COR-L47 (cell line): Measurements from ENCODE around the gene ACOT4.
"Not testable (repeated sequence)": the region's sequence is repeated elsewhere in the genome, so short reads cannot be mapped to it uniquely, and the experiment has no call there.

Source experiments
- DNase-seq: peaks from one replicate; lab custom pipeline; 2025; lab: John Stamatoyannopoulos, UW

The ACOT4 gene, protein sequence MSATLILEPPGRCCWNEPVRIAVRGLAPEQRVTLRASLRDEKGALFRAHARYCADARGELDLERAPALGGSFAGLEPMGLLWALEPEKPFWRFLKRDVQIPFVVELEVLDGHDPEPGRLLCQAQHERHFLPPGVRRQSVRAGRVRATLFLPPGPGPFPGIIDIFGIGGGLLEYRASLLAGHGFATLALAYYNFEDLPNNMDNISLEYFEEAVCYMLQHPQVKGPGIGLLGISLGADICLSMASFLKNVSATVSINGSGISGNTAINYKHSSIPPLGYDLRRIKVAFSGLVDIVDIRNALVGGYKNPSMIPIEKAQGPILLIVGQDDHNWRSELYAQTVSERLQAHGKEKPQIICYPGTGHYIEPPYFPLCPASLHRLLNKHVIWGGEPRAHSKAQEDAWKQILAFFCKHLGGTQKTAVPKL

DNA sequence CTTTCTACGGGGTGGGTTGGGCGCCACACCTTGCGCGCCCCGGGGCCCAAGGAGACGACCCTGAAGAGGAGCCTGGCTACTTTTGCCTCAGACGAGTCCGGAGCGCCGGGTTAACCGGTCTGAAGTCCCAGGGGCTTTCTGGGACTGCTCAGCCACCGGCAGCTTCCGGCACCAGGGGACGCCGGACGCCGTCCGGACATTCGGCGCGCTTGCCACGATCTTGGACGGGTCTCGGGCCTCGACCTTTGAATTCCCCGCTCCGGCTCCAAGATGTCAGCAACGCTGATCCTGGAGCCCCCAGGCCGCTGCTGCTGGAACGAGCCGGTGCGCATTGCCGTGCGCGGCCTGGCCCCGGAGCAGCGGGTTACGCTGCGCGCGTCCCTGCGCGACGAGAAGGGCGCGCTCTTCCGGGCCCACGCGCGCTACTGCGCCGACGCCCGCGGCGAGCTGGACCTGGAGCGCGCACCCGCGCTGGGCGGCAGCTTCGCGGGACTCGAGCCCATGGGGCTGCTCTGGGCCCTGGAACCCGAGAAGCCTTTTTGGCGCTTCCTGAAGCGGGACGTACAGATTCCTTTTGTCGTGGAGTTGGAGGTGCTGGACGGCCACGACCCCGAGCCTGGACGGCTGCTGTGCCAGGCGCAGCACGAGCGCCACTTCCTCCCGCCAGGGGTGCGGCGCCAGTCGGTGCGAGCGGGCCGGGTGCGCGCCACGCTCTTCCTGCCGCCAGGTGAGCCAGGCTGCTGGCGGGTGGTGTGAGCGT, at the start of gene ACOT4:
TSS of gene ACOT4 (plus strand) at position 184 of the 760 bp plus-strand sequence. CDS start at position 271, 87 bp downstream.
- DNase-seq: peak; percentile 61

DNA sequence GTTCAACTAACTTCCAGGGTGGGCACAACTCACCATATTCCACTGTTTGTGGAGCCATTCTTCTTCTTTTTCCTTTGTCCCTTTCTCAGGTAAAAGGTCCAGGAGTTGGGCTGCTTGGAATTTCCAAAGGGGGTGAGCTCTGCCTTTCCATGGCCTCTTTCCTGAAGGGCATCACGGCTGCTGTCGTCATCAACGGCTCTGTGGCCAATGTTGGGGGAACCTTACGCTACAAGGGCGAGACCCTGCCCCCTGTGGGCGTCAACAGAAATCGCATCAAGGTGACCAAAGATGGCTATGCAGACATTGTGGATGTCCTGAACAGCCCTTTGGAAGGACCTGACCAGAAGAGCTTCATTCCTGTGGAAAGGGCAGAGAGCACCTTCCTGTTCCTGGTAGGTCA, 48.7 kb upstream of the ACOT4 start:
- not testable (repeated sequence) for DNase-seq

DNA sequence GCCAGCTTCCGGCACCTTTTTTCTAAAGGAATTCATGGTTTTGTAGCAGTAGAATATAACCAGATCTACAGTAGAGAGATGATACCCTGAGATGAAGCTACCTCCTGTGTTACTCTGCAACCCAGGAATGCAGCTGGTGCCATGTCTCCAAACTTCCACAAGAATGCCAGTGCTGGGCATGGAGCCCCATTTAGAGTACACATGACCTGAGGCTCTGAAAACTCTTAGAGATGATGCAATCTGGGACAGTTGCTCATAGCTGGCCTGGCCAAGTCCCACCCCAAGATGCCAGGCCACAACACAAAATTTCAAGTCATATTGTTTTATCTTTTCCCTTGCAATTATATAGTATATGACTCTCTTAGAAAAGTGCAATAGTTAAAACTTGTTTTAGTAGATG, 46.3 kb upstream of the ACOT4 start:
- DNase-seq: not testable (repeated sequence)

GRCh38 chr14:73549097-73549496, 42.6 kb upstream of the ACOT4 start:
- not testable (repeated sequence) for DNase-seq

- not testable (repeated sequence) for DNase-seq
Measured at GRCh38 chr14:73549889-73550524, 41.7 kb upstream of the ACOT4 start.

DNA sequence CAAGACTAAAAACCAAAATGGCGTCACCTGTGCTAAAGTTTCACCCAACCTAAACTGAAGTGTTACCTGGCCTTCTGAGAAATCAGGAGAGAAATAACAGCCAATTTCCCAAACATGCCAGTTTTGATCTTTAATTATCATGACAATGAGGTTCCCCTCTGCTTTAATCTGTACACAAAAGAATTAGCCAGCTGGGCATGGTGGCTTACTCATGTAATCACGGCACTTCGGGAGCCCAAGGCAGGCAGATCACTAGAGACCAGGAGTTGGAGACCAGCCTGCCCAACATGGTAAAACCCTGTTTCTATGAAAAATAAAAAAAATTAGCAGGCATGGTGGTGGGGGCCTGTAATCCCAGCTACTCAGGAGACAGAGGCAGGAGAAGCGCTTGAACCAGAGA, 37.8 kb upstream of the ACOT4 start:
- no peak for DNase-seq

- DNase-seq: not testable (repeated sequence)
Measured at GRCh38 chr14:73557201-73557600, 34.5 kb upstream of the ACOT4 start.

- not testable (repeated sequence) for DNase-seq
Measured at GRCh38 chr14:73558238-73558637, 33.4 kb upstream of the ACOT4 start.

DNA sequence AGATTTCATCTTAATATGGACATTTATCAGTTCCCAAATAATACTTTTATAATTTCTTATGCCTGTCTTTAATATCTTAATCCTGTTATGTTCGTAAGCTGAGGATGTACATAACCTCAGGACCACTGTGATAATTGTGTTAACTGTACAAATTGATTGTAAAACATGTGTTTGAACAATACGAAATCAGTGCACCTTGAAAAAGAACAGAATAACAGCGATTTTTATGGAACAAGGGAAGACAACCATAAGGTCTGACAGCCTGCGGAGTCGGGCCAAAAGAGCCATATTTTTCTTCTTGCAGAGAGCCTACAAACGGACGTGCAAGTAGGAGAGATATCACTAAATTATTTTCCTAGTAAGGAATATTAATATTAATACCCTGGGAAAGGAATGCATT, 29.4 kb upstream of the ACOT4 start:
- DNase-seq: not testable (repeated sequence)

- not testable (repeated sequence) for DNase-seq
Measured at GRCh38 chr14:73562696-73563095, 29.0 kb upstream of the ACOT4 start.

DNA sequence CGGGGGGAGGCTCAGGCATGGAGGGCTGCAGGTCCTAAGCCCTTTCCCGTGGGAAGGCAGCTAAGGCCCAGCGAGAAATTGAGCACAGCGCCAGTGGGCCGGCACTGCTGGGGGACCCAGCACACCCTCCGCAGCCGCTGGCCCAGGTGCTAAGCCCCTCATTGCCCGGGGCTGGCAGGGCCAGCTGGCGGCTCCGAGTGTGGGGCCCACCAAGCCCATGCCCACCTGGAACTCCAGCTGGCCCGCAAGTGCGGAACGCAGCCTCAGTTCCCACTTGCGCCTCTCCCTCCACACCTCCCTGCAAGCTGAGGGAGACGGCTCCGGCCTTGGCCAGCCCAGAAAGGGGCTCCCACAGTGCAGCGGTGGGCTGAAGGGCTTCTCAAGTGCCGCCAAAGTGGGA, 25.2 kb upstream of the ACOT4 start:
- not testable (repeated sequence) for DNase-seq

- not testable (repeated sequence) for DNase-seq
Measured at GRCh38 chr14:73566935-73567334, 24.7 kb upstream of the ACOT4 start.

DNA sequence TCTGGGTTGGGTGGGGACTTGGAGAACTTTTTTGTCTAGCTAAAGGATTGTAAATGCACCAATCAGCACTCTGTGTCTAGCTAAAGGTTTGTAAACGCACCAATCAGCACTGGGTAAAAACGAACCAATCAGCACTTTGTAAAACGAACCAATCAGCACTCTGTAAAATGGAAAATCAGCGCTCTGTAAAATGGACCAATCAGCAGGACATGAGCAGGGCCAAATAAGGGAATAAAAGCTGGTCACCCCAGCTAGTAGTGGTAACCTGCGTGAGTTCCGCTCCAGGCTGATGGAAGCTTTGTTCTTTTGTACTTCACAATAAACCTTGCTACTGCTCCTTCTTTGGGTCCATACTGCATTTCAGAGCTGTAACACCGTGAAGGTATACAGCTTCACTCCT, 24.3 kb upstream of the ACOT4 start:
- DNase-seq: no peak

- no peak for DNase-seq
Measured at GRCh38 chr14:73567951-73568885, 23.5 kb upstream of the ACOT4 start.

DNA sequence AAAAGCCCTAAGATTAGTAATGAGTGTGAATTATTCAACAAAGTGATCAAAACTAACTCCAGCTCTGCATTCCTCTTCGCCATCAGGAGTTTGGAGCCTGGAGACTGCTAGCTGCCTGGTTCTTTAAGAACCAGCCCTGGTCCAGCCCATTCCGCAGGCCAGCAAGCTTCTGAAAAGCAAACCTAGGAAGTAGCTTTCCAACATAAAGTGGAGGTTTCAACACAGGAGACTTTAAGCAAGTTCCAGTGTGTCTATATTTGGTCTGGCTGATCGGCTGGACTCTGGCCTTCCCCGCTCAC, 22.8 kb upstream of the ACOT4 start:
- DNase-seq: not testable (repeated sequence)

DNA sequence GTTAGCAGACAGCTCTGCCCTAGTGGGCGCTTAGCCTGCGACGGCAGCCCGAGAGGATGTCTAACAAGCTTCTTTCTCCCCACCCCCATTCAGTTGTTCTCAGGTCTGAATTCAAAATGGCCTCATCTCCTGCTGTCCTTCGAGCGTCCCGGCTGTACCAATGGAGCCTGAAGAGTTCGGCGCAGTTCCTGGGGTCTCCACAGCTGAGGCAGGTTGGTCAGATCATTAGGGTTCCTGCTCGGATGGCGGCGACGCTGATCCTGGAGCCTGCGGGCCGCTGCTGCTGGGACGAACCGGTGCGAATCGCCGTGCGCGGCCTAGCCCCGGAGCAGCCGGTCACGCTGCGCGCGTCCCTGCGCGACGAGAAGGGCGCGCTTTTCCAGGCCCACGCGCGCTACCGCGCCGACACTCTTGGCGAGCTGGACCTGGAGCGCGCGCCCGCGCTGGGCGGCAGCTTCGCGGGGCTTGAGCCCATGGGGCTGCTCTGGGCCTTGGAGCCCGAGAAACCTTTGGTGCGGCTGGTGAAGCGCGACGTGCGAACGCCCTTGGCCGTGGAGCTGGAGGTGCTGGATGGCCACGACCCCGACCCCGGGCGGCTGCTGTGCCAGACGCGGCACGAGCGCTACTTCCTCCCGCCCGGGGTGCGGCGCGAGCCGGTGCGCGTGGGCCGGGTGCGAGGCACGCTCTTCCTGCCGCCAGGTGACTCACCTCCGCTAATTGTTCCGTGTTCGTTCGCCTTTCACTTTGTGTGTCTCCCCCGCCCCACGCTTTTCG, 22.3 kb upstream of the ACOT4 start, which contains the start of gene ACOT2:
TSS of gene ACOT2 (plus strand) at position 29 of the 774 bp plus-strand sequence. CDS start at position 57, 28 bp downstream.
- DNase-seq: peak; percentile 92

DNA sequence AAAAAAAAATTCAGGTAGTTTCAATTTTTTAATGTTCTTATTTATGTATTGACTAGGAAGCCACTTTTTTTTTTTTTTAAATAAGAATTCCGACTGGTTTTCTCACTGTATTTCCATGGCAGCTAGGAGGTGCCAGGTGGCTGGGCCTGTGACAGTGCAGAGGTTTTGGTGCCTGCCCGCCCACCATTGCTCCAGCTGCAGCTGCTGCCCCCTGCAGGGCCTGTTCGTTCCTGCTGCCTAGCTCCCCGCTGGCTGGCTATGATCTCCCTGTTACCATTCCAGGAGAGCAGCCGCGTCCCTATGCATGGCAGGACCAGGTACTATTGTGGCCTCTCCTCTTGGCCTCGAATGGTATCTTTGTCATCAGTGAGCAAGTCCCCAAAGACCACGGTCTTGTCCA, 20.8 kb upstream of the ACOT4 start:
- not testable (repeated sequence) for DNase-seq

DNA sequence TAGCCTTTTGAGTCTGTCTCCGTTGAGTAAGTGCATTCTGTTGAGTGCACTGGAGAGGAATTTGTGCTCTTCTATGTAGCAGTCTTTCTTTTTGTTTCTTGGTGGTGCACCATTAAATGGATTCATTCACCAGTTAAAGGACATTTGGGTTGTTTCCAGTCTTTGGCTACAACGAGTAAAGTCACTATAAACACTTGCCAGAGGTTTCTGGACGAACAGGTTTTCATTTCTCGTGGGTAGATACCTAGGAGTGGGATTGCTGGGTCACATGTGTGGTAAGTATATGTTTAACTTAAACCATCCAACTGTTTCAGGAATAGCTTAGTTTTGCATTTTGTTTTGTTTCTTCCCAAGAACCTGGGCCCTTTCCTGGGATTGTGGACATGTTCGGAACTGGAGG, 18.6 kb upstream of the ACOT4 start:
- DNase-seq: not testable (repeated sequence)

- not testable (repeated sequence) for DNase-seq
Measured at GRCh38 chr14:73573740-73574139, 17.9 kb upstream of the ACOT4 start.

GRCh38 chr14:73574251-73574650, 17.4 kb upstream of the ACOT4 start:
- not testable (repeated sequence) for DNase-seq

DNA sequence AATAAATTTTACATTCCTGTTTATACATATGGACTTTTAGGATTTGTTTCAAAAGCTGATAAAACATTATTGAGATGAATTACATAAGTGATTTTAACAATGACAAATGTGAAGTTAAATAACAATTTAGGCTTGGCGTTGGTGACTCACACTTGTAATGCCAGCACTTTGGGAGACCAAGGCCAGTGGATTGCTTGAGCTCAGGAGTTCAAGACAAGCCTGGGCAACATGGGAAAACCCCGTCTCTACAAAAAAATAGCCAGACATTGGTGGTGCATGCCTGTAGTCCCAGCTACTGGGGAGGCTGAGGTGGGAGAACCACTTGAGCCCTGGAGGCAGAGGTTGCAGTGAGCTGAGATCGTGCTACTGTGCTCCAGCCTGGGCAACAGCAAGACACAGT, 15.3 kb upstream of the ACOT4 start:
- no peak for DNase-seq
